DOHH2 (cell line): ENCODE measurements around the gene EXOC6B.

ENCODE experiments used
- H3F3A ChIP-seq: fragments of 200-600 bp; sonication (generic), shearing (Covaris generic); 2 replicates; pipeline ENCODE4 v1.6.0; 2016; ENCODE audit warnings: antibody characterized with exemption, mild to moderate bottlenecking; ENCODE audit not compliant: control insufficient read depth, insufficient read depth
- H3K27ac ChIP-seq: fragments of 200-600 bp; sonication (generic); 2 replicates; pipeline ENCODE4 v1.5.1; 2014; ENCODE audit warnings: low read depth, mild to moderate bottlenecking, low read length, moderate library complexity
- H3K27me3 ChIP-seq: fragments of 200-600 bp; sonication (generic); 2 replicates; pipeline ENCODE4 v1.6.1; 2014; ENCODE audit warnings: mild to moderate bottlenecking, low read length, mixed read lengths; ENCODE audit not compliant: control insufficient read depth
- H3K36me3 ChIP-seq: fragments of 200-600 bp; sonication (generic); 2 replicates; pipeline ENCODE4 v1.6.1; 2014; ENCODE audit warnings: mild to moderate bottlenecking, low read length, moderate library complexity, mixed read lengths; ENCODE audit not compliant: control insufficient read depth
- H3K4me1 ChIP-seq: fragments of 200-600 bp; sonication (generic); 2 replicates; pipeline ENCODE4 v1.6.1; 2014; ENCODE audit warnings: mild to moderate bottlenecking, low read length, mixed read lengths; ENCODE audit not compliant: control insufficient read depth
- H3K4me2 ChIP-seq: fragments of 200-600 bp; sonication (generic); 2 replicates; pipeline ENCODE4 v1.6.0; 2014; ENCODE audit warnings: mild to moderate bottlenecking, low read length, moderate library complexity
- H3K4me3 ChIP-seq: fragments of 200-600 bp; sonication (generic); 2 replicates; pipeline ENCODE4 v1.5.1; 2014; ENCODE audit warnings: mild to moderate bottlenecking, low read length, mixed read lengths
- H3K79me2 ChIP-seq: fragments of 200-600 bp; sonication (generic); 2 replicates; pipeline ENCODE4 v1.6.1; 2014; ENCODE audit warnings: mild to moderate bottlenecking, low read length, mixed read lengths; ENCODE audit not compliant: control insufficient read depth
- H3K9me2 ChIP-seq: fragments of 200-600 bp; sonication (generic); replicated peaks from 2 replicates; pipeline ENCODE4 v1.6.1; 2014; ENCODE audit warnings: mild to moderate bottlenecking, low read length, mixed read lengths; ENCODE audit not compliant: control insufficient read depth
- H3K9me3 ChIP-seq: fragments of 200-600 bp; sonication (generic); 2 replicates; pipeline ENCODE4 v1.6.1; 2014; ENCODE audit warnings: antibody characterized with exemption, low read length, mixed read lengths; ENCODE audit not compliant: control insufficient read depth, insufficient read depth
- H4K20me1 ChIP-seq: fragments of 200-600 bp; sonication (generic); 2 replicates; pipeline ENCODE4 v1.6.0; 2014; ENCODE audit warnings: low read depth, mild to moderate bottlenecking, antibody characterized with exemption, low read length, moderate library complexity; ENCODE audit not compliant: control insufficient read depth, insufficient read depth
- EZH2phosphoT487 ChIP-seq: fragments of 200-600 bp; sonication (generic); IDR thresholded peaks from 2 replicates; pipeline ENCODE4 v1.6.1; 2017; ENCODE audit warnings: borderline replicate concordance, mild to moderate bottlenecking, antibody characterized with exemption, low read length, moderate library complexity, mixed read lengths
- TF ChIP-seq, protein P1 (sequence below): fragments of 200-600 bp; sonication (generic); IDR thresholded peaks from one replicate; pipeline ENCODE4 v1.5.1; 2014; ENCODE audit warnings: antibody characterized with exemption, mild to moderate bottlenecking, low read depth, low read length; ENCODE audit not compliant: poor library complexity, severe bottlenecking

Gene EXOC6B

GRCh38 chr2:72291059-72291458, 534.8 kb downstream of the EXOC6B start:
- TF ChIP-seq, protein P1, sequence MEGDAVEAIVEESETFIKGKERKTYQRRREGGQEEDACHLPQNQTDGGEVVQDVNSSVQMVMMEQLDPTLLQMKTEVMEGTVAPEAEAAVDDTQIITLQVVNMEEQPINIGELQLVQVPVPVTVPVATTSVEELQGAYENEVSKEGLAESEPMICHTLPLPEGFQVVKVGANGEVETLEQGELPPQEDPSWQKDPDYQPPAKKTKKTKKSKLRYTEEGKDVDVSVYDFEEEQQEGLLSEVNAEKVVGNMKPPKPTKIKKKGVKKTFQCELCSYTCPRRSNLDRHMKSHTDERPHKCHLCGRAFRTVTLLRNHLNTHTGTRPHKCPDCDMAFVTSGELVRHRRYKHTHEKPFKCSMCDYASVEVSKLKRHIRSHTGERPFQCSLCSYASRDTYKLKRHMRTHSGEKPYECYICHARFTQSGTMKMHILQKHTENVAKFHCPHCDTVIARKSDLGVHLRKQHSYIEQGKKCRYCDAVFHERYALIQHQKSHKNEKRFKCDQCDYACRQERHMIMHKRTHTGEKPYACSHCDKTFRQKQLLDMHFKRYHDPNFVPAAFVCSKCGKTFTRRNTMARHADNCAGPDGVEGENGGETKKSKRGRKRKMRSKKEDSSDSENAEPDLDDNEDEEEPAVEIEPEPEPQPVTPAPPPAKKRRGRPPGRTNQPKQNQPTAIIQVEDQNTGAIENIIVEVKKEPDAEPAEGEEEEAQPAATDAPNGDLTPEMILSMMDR = no peak
- H3K27ac ChIP-seq = no peak overlapping the region
- no peaks in the 10 kb centered on the region for H3K9me3 ChIP-seq
- no peaks in the 10 kb centered on the region for H3K9me2 ChIP-seq
- H3F3A ChIP-seq = no peaks in the 10 kb centered on the region
- no peaks in the 10 kb centered on the region for H3K27me3 ChIP-seq
- H3K36me3 ChIP-seq = no peaks in the 10 kb centered on the region
- H3K4me2 ChIP-seq = no peak overlapping the region
- H3K4me1 ChIP-seq = no peaks in the 10 kb centered on the region
- no peaks in the 10 kb centered on the region for H4K20me1 ChIP-seq
- no peak overlapping the region for H3K4me3 ChIP-seq
- no peaks in the 10 kb centered on the region for H3K79me2 ChIP-seq

DNA sequence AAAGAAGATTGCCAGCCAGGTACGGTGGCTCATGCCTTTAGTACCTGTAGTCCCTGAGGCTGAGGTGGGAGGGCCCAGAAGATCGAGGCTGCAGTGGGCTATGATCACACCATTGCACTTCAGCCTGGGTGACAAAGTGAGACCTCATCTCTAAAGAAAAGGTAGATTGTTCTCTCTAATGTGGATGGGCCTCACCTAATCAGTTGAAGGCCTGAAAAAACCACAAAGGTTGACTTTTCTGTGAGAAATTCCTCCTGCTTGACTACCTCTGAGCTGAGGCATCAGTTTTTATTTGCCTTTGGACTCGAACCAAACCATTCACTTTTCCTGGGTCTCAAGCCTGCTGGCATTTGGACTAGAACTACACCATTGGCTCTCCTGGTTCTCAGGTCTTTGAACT, 536.1 kb downstream of the EXOC6B start:
- Histone ChIP-seq H4K20me1 (no peaks in the 10 kb centered on the region), H3K79me2 (no peaks in the 10 kb centered on the region), H3K27me3 (no peaks in the 10 kb centered on the region), H3K4me2 (no peak overlapping the region), H3K9me3 (no peaks in the 10 kb centered on the region), H3K4me1 (no peaks in the 10 kb centered on the region), H3K4me3 (no peak overlapping the region), H3K36me3 (no peaks in the 10 kb centered on the region), H3K27ac (no peak overlapping the region), H3F3A (no peaks in the 10 kb centered on the region), H3K9me2 (no peaks in the 10 kb centered on the region)
- TF ChIP-seq, protein P1 = no peak
- no peak for TF ChIP-seq EZH2phosphoT487

DNA sequence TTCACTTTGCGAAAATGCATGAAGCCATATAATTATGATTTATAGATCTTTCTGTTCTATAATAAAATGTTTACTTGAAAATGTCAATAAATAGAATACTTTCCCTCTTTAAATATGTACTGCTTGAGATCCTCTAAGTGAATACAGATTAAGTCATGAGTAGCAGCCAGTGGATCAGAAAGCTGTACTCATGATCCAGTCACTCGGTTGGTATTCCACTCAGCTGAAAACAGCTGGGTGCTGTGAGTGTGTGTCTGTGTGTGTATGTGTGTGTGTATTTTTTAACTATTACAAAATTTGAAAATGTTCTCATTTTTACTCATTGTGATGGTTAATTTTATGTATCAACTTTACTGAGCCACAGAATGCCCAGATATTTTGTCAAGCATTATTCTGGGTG, 536.5 kb downstream of the EXOC6B start:
- no peak overlapping the region for H3K4me2 ChIP-seq
- H3K27me3 ChIP-seq = no peaks in the 10 kb centered on the region
- H3K27ac ChIP-seq = no peak overlapping the region
- no peaks in the 10 kb centered on the region for H3K79me2 ChIP-seq
- no peaks in the 10 kb centered on the region for H3K9me3 ChIP-seq
- no peaks in the 10 kb centered on the region for H3K9me2 ChIP-seq
- H3K4me3 ChIP-seq = no peak overlapping the region
- TF ChIP-seq, protein P1 = no peak
- no peak for TF ChIP-seq EZH2phosphoT487
- H3K36me3 ChIP-seq = no peaks in the 10 kb centered on the region
- H4K20me1 ChIP-seq = no peaks in the 10 kb centered on the region
- H3F3A ChIP-seq = no peaks in the 10 kb centered on the region
- no peaks in the 10 kb centered on the region for H3K4me1 ChIP-seq

DNA sequence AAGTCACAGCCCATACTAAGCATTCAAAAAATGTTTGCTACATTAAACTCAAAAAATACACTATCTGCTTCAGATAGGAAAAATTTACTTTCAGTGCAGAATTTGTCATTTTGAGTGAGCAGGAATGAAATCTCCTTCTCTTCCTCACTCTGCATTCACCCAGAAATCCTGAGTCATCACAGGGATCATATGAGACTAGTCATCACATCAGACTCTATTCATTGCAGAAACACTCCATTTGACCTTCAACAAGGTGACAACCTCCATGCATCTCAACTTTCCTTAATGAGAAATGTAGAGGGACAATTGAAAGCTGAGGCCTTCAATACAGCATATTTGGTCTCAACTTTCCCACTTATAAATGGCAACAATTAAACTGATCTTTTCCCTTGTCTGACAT, 547.8 kb downstream of the EXOC6B start:
- Histone ChIP-seq H3K4me2 (no peak overlapping the region), H3K27me3 (no peaks in the 10 kb centered on the region), H3K27ac (no peak overlapping the region), H4K20me1 (no peaks in the 10 kb centered on the region), H3K4me1 (no peaks in the 10 kb centered on the region), H3K79me2 (no peaks in the 10 kb centered on the region), H3K4me3 (no peak overlapping the region), H3K36me3 (no peaks in the 10 kb centered on the region), H3K9me2 (no peaks in the 10 kb centered on the region), H3F3A (no peaks in the 10 kb centered on the region), H3K9me3 (no peaks in the 10 kb centered on the region)
- TF ChIP-seq, protein P1 = no peak
- TF ChIP-seq EZH2phosphoT487 = no peak
